Measurements from ENCODE around the gene COQ3.
A peak's percentile ranks its signal among the peaks of the same experiment; 100 is the strongest.
"Not testable (repeated sequence)": the region's sequence is repeated elsewhere in the genome, so short reads cannot be mapped to it uniquely, and the experiment has no call there.

COQ3 gene

GRCh38 chr6:99384507-99384906 lies 9.5 kb downstream of the COQ3 start:
- DNase-seq (ENCODE audit: low spot score), result no peak

DNA sequence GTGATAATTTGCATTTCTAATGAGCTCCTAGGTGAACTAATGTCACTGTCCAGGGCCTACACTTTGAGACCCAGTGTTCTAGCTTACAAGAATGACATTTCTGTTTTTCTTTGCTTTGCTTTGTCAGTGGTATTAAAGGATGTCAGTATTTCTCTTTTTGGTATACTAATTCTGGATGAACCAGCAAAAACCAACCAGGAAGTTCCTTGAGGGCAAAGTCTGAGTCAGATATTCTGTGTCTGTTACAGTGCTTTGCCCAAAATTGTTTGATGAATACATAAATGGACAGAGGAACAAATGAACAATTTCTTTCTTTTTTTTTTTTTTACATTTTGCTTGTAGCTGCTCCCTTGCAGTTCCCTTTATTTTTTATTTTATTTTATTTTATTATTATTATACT lies 15.4 kb downstream of the COQ3 start:
- DNase-seq (ENCODE audit: low spot score), result no peak

DNA sequence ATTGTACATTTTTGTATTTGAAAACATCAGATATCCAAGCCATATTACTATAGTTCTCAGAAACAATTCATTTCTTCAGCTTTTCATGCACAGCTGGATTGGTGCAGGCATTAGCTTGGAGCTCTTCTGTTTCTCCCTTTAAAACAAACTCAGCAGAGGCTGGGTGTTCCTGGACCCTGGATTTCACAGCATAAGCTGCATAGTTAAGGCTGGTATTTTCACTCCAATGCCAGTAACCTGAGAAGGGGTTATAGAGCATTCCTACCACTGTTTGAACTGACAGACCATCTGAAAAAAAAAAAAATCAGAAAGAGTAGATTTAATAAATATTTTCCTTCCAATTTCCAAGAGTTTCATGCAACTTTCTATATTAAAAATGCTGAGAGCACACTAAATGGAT lies 24.5 kb downstream of the COQ3 start:
- DNase-seq (ENCODE audit: low spot score), result no peak

DNA sequence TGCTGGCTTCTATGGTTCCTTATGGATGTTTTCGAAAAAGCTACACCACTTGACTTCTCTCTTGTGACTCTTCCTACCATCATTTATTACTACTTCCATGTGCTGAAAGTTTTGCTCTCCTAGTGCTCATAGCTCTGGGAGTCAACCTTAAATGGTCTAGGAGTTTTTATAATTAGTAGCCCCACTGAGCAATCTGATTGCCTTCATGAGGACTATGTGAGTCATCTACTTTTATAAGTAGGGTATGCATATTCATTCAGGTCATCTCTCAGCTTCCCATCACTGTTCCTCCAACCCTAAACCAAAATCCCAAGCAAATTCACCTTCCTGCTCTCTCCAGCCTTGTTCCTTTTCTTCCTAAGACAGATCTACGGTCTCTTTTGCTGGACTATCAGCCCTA lies 27.1 kb downstream of the COQ3 start:
- DNase-seq (ENCODE audit: low spot score), result no peak

GRCh38 chr6:99364026-99364425 lies 30.0 kb downstream of the COQ3 start:
- no peak for DNase-seq (ENCODE audit: low spot score)

GRCh38 chr6:99362678-99363268 lies 31.2 kb downstream of the COQ3 start:
- DNase-seq (ENCODE audit: low spot score), result no peak

- no peak for DNase-seq (ENCODE audit: low spot score)
Observed at GRCh38 chr6:99359800-99360199, 34.2 kb downstream of the COQ3 start.

GRCh38 chr6:99356641-99357040 lies 37.4 kb downstream of the COQ3 start:
- DNase-seq (ENCODE audit: low spot score), result no peak

- no peak for DNase-seq (ENCODE audit: low spot score)
Observed at GRCh38 chr6:99354983-99355382, 39.0 kb downstream of the COQ3 start.

- no peak for DNase-seq (ENCODE audit: low spot score)
Observed at GRCh38 chr6:99353126-99353525, 40.9 kb downstream of the COQ3 start.

- no peak for DNase-seq (ENCODE audit: low spot score)
Observed at GRCh38 chr6:99350573-99350972, 43.4 kb downstream of the COQ3 start.

GRCh38 chr6:99349171-99350141 lies 44.5 kb downstream of the COQ3 start, which contains the start of gene FAXC:
TSS of gene FAXC (minus strand) at chr6:99349674. CDS start at chr6:99349372, 302 bp downstream.
- peak; percentile 20 for DNase-seq (ENCODE audit: low spot score)

DNA sequence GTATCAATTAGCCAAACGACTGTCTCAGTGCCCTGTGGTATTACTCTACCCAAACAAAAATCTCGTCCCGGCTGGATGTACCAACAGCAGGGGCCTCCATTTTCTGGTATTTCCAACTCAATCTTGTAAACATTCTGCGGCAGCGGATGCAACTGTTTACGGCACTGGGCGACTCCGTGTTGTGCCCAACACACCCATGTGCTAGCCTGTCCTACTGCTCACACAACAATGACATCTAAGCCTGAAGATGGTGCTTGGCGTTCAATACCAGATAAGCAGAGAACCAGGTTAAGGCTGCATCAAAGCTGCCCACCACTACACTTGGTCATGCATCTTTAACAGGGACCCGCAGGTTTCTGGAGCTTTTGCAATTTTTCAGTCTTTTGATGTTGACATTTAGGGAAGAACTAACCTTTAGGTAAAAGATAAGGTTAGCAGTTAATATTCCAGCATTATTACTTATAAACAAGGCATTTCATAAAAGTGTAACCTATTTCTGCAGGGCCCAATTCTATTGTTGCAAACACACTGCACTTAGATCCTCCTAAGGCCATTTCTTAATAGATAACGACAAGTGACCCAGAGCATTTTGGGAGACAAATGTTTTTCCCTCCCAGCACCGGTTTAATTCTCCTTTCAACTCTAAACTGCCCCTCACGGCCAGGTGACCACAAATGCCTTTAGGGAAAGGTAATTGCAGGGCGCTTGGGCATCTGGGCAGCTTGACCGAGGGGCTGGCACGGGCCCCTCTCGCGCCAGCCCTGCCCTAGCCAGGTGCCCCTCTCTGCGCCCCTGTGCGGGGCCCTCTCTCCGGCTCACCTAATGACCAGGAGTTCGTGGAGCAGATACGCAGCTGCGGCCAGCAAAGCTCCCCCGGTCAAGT lies 45.5 kb downstream of the COQ3 start:
- no peak for DNase-seq (ENCODE audit: low spot score)

DNA sequence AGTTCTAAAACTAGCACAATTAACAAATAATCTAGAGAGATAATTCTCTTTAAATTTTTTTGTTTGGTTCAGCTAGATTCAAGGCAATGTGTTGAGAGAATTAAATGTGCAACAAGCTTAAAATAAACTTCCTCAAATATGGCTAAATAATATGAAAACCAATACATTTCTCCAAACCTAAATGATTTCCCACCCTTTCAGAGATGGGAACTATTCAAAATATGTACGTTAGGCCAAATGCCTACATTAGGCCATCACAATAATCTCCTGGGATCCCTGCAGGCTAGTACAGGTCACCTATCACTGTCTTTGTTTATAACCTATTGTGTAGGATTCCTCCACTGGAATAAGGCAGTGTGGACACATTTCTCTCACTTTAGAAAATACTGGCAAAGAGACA lies 46.2 kb downstream of the COQ3 start:
- DNase-seq (ENCODE audit: low spot score), result no peak

DNA sequence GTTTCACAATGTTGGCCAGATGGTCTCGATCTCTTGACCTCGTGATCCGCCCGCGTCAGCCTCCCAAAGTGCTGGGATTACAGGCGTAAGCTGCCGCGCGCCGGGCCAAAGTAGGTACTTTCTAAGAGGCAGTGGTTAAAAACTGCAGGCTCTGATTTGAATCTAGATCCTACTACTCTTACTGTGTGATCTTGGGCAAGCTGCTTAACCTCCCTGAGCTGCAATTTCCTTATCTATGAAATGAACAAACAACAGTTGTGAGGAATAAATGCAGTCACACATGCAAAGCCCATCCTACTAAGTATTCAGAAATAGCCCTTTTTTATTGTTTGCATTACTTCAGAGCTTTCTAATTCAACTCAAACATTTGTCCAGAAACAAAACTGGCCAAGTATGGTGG lies 47.4 kb downstream of the COQ3 start:
- DNase-seq (ENCODE audit: low spot score), result no peak

- DNase-seq (ENCODE audit: low spot score), result no peak
Observed at GRCh38 chr6:99345164-99345563, 48.8 kb downstream of the COQ3 start.

DNA sequence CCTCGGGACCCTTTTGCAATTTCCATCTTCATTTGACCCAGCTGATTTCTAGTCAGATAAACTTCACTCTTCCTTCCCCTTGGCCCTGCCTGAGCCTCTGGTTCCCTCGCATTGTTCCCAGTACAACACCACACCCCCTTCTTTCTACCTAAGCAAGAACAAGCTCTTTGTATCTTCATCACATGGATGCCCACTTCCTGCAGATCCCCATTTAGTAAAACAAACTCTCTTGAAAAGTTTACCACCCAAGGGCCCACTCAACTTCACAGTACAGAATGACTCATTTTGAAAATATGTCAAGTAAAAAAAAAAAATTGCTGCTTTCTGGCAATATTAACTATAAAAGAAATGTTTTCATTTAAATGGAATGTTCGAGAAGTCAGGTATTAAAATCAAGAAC lies 49.7 kb downstream of the COQ3 start:
- no peak for DNase-seq (ENCODE audit: low spot score)

DNA sequence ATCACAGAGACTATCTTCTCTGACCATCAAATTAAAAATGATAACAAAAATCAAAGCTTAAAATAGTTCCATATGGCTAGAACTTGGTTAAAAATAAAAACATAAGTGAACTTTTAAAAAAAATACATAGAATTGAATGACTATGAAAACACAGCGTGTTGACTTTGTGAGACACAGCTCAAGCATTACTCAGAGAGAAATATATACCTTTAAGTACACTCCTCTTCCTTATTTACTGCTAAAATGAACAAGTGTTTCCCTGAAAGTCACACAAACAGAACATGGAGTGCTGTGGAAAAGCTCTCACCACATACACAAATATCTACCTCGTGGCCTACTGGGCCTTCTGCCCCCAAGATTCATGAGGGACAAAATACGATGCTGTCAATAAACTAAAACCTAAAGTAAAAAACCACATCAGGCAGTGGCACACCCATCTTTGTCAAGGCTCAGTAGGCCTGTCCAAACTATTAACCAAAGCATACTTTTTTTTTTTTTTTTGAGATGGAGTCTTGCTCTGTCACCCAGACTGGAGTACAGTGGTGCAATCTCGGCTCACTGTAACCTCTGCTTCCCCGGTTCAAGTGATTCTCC lies 52.0 kb downstream of the COQ3 start:
- no peak for DNase-seq (ENCODE audit: low spot score)

- no peak for DNase-seq (ENCODE audit: low spot score)
Observed at GRCh38 chr6:99338188-99338587, 55.8 kb downstream of the COQ3 start.

DNA sequence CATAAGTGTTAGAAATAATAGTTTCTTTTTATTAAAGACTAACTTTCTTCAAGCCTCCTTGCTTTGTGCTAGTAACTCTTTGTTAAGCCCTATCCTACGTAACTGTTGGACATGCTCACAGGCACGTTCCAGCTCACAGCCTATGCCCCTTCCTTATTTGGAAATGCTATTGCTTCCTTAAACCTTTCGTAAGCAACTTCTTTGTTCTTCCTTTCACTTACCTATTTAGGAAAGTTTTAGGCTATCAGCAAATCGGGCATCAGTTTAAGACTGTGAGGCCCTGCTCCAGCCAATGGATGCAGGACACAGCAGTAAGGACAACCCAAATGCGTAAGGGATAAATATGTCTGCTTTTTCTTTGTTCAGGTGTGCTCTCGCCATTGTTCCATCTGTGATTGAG lies 58.7 kb downstream of the COQ3 start:
- DNase-seq (ENCODE audit: low spot score), result not testable (repeated sequence)

GRCh38 chr6:99334526-99335127 lies 59.4 kb downstream of the COQ3 start:
- DNase-seq (ENCODE audit: low spot score), result peak; percentile 42

GRCh38 chr6:99333068-99333467 lies 60.9 kb downstream of the COQ3 start:
- no peak for DNase-seq (ENCODE audit: low spot score)
